ENCODE measurements around the gene CNTN5. TPM values are rescaled to one million over a fixed set of nuclear protein-coding genes. Genes with fewer than 3 reads are reported as not detected.

CNTN5 gene
- total RNA-seq, 1 donor from 2014 or later = 3.2 TPM

- TF ChIP-seq CTCF (conservative IDR thresholded peaks at IDR 0.05) = no peak
- H3K27ac Mint-ChIP-seq = no peak overlapping the region
- no peaks in the 10 kb centered on the region for H3K27me3 Mint-ChIP-seq
- no peaks in the 10 kb centered on the region for H3K9me3 Mint-ChIP-seq
- no peak for DNase-seq (ENCODE audit: extremely low spot score, unreplicated experiment)
- H3K4me1 Mint-ChIP-seq (ENCODE audit: unreplicated experiment) = no peaks in the 10 kb centered on the region
- no peaks in the 10 kb centered on the region for H3K36me3 Mint-ChIP-seq
- H3K4me3 Mint-ChIP-seq = no peak overlapping the region
Measured at GRCh38 chr11:100396266-100396665, 1375.5 kb downstream of the CNTN5 start.

- no peak overlapping the region for H3K27ac Mint-ChIP-seq
- H3K36me3 Mint-ChIP-seq = no peaks in the 10 kb centered on the region
- H3K4me1 Mint-ChIP-seq (ENCODE audit: unreplicated experiment) = no peaks in the 10 kb centered on the region
- no peak for DNase-seq (ENCODE audit: extremely low spot score, unreplicated experiment)
- H3K27me3 Mint-ChIP-seq = no peaks in the 10 kb centered on the region
- no peak for TF ChIP-seq CTCF (conservative IDR thresholded peaks at IDR 0.05)
- H3K4me3 Mint-ChIP-seq = no peak overlapping the region
- no peaks in the 10 kb centered on the region for H3K9me3 Mint-ChIP-seq
Measured at GRCh38 chr11:100397401-100397800, 1376.7 kb downstream of the CNTN5 start.

- Mint-ChIP-seq H3K36me3 (no peaks in the 10 kb centered on the region), H3K27ac (no peak overlapping the region), H3K27me3 (no peaks in the 10 kb centered on the region), H3K4me3 (no peak overlapping the region), H3K9me3 (peaks cover 8% of the 10 kb centered on the region), H3K4me1 (ENCODE audit: unreplicated experiment) (no peaks in the 10 kb centered on the region)
- no peak for TF ChIP-seq CTCF (conservative IDR thresholded peaks at IDR 0.05)
- DNase-seq (ENCODE audit: extremely low spot score, unreplicated experiment) = no peak
Measured at GRCh38 chr11:100403816-100404215, 1383.1 kb downstream of the CNTN5 start.

- no peak for DNase-seq (ENCODE audit: extremely low spot score, unreplicated experiment)
- Mint-ChIP-seq H3K9me3 (peaks cover 8% of the 10 kb centered on the region), H3K27me3 (no peaks in the 10 kb centered on the region), H3K36me3 (no peaks in the 10 kb centered on the region), H3K27ac (no peak overlapping the region), H3K4me1 (ENCODE audit: unreplicated experiment) (no peaks in the 10 kb centered on the region), H3K4me3 (no peak overlapping the region)
- TF ChIP-seq CTCF (conservative IDR thresholded peaks at IDR 0.05) = no peak
Measured at GRCh38 chr11:100404907-100405306, 1384.2 kb downstream of the CNTN5 start.
